Measurements from ENCODE around the gene IP6K3.

Gene IP6K3

GRCh38 chr6:33754222-33754621 is 7.5 kb upstream of the IP6K3 start:
- H3K4me3 ChIP-seq (ENCODE audit: low read length): no peak overlapping the region
- H3F3A ChIP-seq (ENCODE audit: control insufficient read depth, insufficient read depth): no peaks in the 10 kb centered on the region
- peaks cover 7% of the 10 kb centered on the region; the same call in 1 of the 2 replicates for H3K4me1 ChIP-seq (ENCODE audit: control insufficient read depth, low read length)
- H3K9me3 ChIP-seq (ENCODE audit: control insufficient read depth, insufficient read depth, low read length): no peaks in the 10 kb centered on the region
- H3K4me2 ChIP-seq (ENCODE audit: low read length): no peak overlapping the region
- no peaks in the 10 kb centered on the region for H4K20me1 ChIP-seq (ENCODE audit: control insufficient read depth, insufficient read depth, low read depth, low read length)
- H3K79me2 ChIP-seq (ENCODE audit: control insufficient read depth, low read length): no peaks in the 10 kb centered on the region
- no peak overlapping the region for H3K27ac ChIP-seq (ENCODE audit: low read depth, low read length)
- H3K36me3 ChIP-seq (ENCODE audit: control insufficient read depth, low read length): no peaks in the 10 kb centered on the region
- H3K27me3 ChIP-seq (ENCODE audit: control insufficient read depth, low read length): peaks cover 10% of the 10 kb centered on the region; the same call in 1 of the 2 replicates
- H3K9me2 ChIP-seq (replicated peaks; ENCODE audit: control insufficient read depth, low read length): no peaks in the 10 kb centered on the region
- TF ChIP-seq CTCF (IDR thresholded peaks at IDR 0.05; ENCODE audit: low read depth, low read length, poor library complexity, severe bottlenecking) (no peak), EZH2phosphoT487 (IDR thresholded peaks at IDR 0.05; ENCODE audit: borderline replicate concordance, low read length) (no peak)

GRCh38 chr6:33752646-33753015 is 5.9 kb upstream of the IP6K3 start:
- no peaks in the 10 kb centered on the region for H3K79me2 ChIP-seq (ENCODE audit: control insufficient read depth, low read length)
- no peak overlapping the region for H3K4me3 ChIP-seq (ENCODE audit: low read length)
- H3K9me3 ChIP-seq (ENCODE audit: control insufficient read depth, insufficient read depth, low read length): no peaks in the 10 kb centered on the region
- H3K27ac ChIP-seq (ENCODE audit: low read depth, low read length): no peak overlapping the region
- H3K4me1 ChIP-seq (ENCODE audit: control insufficient read depth, low read length): peaks cover 7% of the 10 kb centered on the region; the same call in 1 of the 2 replicates
- H3K9me2 ChIP-seq (replicated peaks; ENCODE audit: control insufficient read depth, low read length): no peaks in the 10 kb centered on the region
- H3K27me3 ChIP-seq (ENCODE audit: control insufficient read depth, low read length): peaks cover 14% of the 10 kb centered on the region; the same call in 1 of the 2 replicates
- no peak overlapping the region for H3K4me2 ChIP-seq (ENCODE audit: low read length)
- H3F3A ChIP-seq (ENCODE audit: control insufficient read depth, insufficient read depth): no peaks in the 10 kb centered on the region
- no peak for TF ChIP-seq CTCF (IDR thresholded peaks at IDR 0.05; ENCODE audit: low read depth, low read length, poor library complexity, severe bottlenecking)
- no peak for TF ChIP-seq EZH2phosphoT487 (IDR thresholded peaks at IDR 0.05; ENCODE audit: borderline replicate concordance, low read length)
- H4K20me1 ChIP-seq (ENCODE audit: control insufficient read depth, insufficient read depth, low read depth, low read length): no peaks in the 10 kb centered on the region
- H3K36me3 ChIP-seq (ENCODE audit: control insufficient read depth, low read length): no peaks in the 10 kb centered on the region

GRCh38 chr6:33751771-33752645 is 5.3 kb upstream of the IP6K3 start:
- peaks cover 14% of the 10 kb centered on the region; the same call in 1 of the 2 replicates for H3K27me3 ChIP-seq (ENCODE audit: control insufficient read depth, low read length)
- no peaks in the 10 kb centered on the region for H3F3A ChIP-seq (ENCODE audit: control insufficient read depth, insufficient read depth)
- no peaks in the 10 kb centered on the region for H4K20me1 ChIP-seq (ENCODE audit: control insufficient read depth, insufficient read depth, low read depth, low read length)
- H3K4me2 ChIP-seq (ENCODE audit: low read length): no peak overlapping the region
- H3K4me1 ChIP-seq (ENCODE audit: control insufficient read depth, low read length): peaks cover 7% of the 10 kb centered on the region; the same call in 1 of the 2 replicates
- H3K27ac ChIP-seq (ENCODE audit: low read depth, low read length): no peak overlapping the region
- no peaks in the 10 kb centered on the region for H3K9me2 ChIP-seq (replicated peaks; ENCODE audit: control insufficient read depth, low read length)
- no peak overlapping the region for H3K4me3 ChIP-seq (ENCODE audit: low read length)
- no peaks in the 10 kb centered on the region for H3K9me3 ChIP-seq (ENCODE audit: control insufficient read depth, insufficient read depth, low read length)
- no peaks in the 10 kb centered on the region for H3K79me2 ChIP-seq (ENCODE audit: control insufficient read depth, low read length)
- TF ChIP-seq EZH2phosphoT487 (IDR thresholded peaks at IDR 0.05; ENCODE audit: borderline replicate concordance, low read length): no peak
- TF ChIP-seq CTCF (IDR thresholded peaks at IDR 0.05; ENCODE audit: low read depth, low read length, poor library complexity, severe bottlenecking): no peak
- H3K36me3 ChIP-seq (ENCODE audit: control insufficient read depth, low read length): no peaks in the 10 kb centered on the region

Data from DOHH2 (cell line).